ENCODE results near the gene C3. TPM values are rescaled to one million over a fixed set of nuclear protein-coding genes. Genes with fewer than 3 reads are reported as not detected.

Gene C3
- total and polyA plus RNA-seq, 2 of the 13 experiments (the other 11 are each of a cell fraction or from before 2014, with no cell fraction given), result 1,455 to 6,272 TPM

DNA sequence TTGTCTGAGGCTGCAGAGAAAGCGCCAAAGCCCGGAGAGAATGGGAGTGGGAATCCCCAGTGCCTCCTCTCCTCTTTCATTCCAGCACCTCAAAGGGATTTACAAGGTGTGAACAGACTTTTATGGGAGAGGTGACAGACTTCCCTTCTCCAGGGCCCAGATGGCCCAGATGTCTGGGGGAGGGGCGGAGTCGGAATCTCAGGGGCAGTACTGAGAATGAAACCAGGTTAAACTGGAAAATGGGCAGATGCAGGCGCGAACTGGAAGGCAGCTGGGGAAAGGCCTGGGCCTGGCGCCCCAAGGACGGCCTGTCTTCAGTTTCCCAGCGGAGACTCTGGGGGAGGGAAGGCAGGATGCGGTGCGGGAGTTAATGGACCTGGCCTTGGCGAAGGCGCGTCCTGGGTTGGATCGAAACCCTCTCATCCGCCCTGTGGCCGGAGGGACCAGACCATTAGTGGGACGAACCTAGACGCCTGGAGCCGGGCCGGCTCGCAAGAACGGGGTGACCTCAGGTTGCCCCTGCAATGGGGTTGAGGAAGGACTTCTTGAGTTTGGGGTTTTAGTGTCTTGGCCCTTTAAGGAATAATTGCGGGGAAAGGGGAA, 18.4 kb upstream of the C3 start (continued):
- TF ChIP-seq TOE1 (CRISPR knock-in tag; IDR thresholded peaks at IDR 0.05) (no peak), CAMTA2 (CRISPR knock-in tag; IDR thresholded peaks at IDR 0.05; ENCODE audit: borderline replicate concordance) (no peak), DPF2 (CRISPR knock-in tag; IDR thresholded peaks at IDR 0.05; ENCODE audit: borderline replicate concordance, low read depth) (no peak), NR2F2 (IDR thresholded peaks at IDR 0.05; ENCODE audit: borderline replicate concordance, low read depth) (peak; percentile 27; the same call in 1 of the 2 replicates), ZNF777 (CRISPR knock-in tag; IDR thresholded peaks at IDR 0.05) (peak; percentile 36; the same call in 1 of the 2 replicates), MYNN (CRISPR knock-in tag; IDR thresholded peaks at IDR 0.05; ENCODE audit: low read depth) (no peak), CEBPB (IDR thresholded peaks at IDR 0.05; ENCODE audit: borderline replicate concordance, low read depth, low read length) (no peak), U2AF1 (optimal IDR thresholded peaks at IDR 0.05; ENCODE audit: low read depth, low read length) (no peak), RBM39 (IDR thresholded peaks at IDR 0.05; ENCODE audit: low read depth, low read length, poor library complexity, severe bottlenecking) (peak; percentile 58), ZNF451 (CRISPR knock-in tag; IDR thresholded peaks at IDR 0.05) (no peak), SAP130 (CRISPR knock-in tag; IDR thresholded peaks at IDR 0.05; ENCODE audit: low read depth) (peak; percentile 27), JARID2 (CRISPR knock-in tag; IDR thresholded peaks at IDR 0.05; ENCODE audit: insufficient replicate concordance) (peak; percentile 16), ZNF543 (CRISPR knock-in tag; IDR thresholded peaks at IDR 0.05) (peak; percentile 57; the same call in 1 of the 2 replicates), KLF12 (CRISPR knock-in tag; IDR thresholded peaks at IDR 0.05; ENCODE audit: borderline replicate concordance) (peak; percentile 33; the same call in 1 of the 2 replicates), SOX5 (CRISPR knock-in tag; IDR thresholded peaks at IDR 0.05; ENCODE audit: borderline replicate concordance) (no peak), HOXA3 (CRISPR knock-in tag; IDR thresholded peaks at IDR 0.05) (0 out of 2 replicates have a peak, but pooled peaks have one; percentile 13), ZNF446 (CRISPR knock-in tag; IDR thresholded peaks at IDR 0.05) (no peak), ZNF574 (CRISPR knock-in tag; IDR thresholded peaks at IDR 0.05) (no peak), ELF3 (CRISPR knock-in tag; IDR thresholded peaks at IDR 0.05) (0 out of 2 replicates have a peak, but pooled peaks have one; percentile 2), ZNF598 (CRISPR knock-in tag; IDR thresholded peaks at IDR 0.05; ENCODE audit: borderline replicate concordance) (0 out of 2 replicates have a peak, but pooled peaks have one; percentile 9), RELA (CRISPR knock-in tag; IDR thresholded peaks at IDR 0.05) (no peak), HNRNPLL (IDR thresholded peaks at IDR 0.05; ENCODE audit: low read depth, low read length, poor library complexity, severe bottlenecking) (peak; percentile 4), HOXA5 (CRISPR knock-in tag; IDR thresholded peaks at IDR 0.05) (0 out of 2 replicates have a peak, but pooled peaks have one; percentile 7)
- TF ChIP-seq, protein P1, sequence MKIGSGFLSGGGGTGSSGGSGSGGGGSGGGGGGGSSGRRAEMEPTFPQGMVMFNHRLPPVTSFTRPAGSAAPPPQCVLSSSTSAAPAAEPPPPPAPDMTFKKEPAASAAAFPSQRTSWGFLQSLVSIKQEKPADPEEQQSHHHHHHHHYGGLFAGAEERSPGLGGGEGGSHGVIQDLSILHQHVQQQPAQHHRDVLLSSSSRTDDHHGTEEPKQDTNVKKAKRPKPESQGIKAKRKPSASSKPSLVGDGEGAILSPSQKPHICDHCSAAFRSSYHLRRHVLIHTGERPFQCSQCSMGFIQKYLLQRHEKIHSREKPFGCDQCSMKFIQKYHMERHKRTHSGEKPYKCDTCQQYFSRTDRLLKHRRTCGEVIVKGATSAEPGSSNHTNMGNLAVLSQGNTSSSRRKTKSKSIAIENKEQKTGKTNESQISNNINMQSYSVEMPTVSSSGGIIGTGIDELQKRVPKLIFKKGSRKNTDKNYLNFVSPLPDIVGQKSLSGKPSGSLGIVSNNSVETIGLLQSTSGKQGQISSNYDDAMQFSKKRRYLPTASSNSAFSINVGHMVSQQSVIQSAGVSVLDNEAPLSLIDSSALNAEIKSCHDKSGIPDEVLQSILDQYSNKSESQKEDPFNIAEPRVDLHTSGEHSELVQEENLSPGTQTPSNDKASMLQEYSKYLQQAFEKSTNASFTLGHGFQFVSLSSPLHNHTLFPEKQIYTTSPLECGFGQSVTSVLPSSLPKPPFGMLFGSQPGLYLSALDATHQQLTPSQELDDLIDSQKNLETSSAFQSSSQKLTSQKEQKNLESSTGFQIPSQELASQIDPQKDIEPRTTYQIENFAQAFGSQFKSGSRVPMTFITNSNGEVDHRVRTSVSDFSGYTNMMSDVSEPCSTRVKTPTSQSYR (CRISPR knock-in tag; IDR thresholded peaks at IDR 0.05; ENCODE audit: borderline replicate concordance), result peak; percentile 50
- TF ChIP-seq, protein P2, sequence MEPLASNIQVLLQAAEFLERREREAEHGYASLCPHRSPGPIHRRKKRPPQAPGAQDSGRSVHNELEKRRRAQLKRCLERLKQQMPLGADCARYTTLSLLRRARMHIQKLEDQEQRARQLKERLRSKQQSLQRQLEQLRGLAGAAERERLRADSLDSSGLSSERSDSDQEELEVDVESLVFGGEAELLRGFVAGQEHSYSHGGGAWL (CRISPR knock-in tag; IDR thresholded peaks at IDR 0.05), result peak; percentile 22; the same call in 1 of the 2 replicates
